K562 (cell line): ENCODE results near the gene SIX3. TPM values are rescaled to one million over a fixed set of nuclear protein-coding genes. Genes with fewer than 3 reads are reported as not detected.

Source experiments
- ATAC-seq: fragments of 200-7000 bp; cut with Tn5 transposase; 3 replicates; pipeline ENCODE4 v1.9.1; 2020; ENCODE audit warnings: moderate library complexity
- BruUV-seq: library from RNA; stranded (reverse); fragments of 400-500 nt; replicated peaks from 2 replicates; lab custom pipeline; 2021; lab: Mats Ljungman, UMichigan
- CTCF ChIA-PET: fragments of 300-600 bp; formaldehyde crosslinking; extraction: SDS; loops from one replicate; lab custom pipeline; 2021; ENCODE audit warnings: low intra/inter-chr PET ratio; lab: Yijun Ruan, JAX
- POLR2A ChIA-PET: fragments of 300-600, 350-650 bp; sonication (Branson Sonifier 250); formaldehyde crosslinking; extraction: SDS; loops from one replicate; lab custom pipeline; 2021; ENCODE audit warnings: antibody characterized with exemption, inconsistent platforms; lab: Yijun Ruan, JAX
- DNase-seq, 4 experiments: peaks; one replicate each; pipeline versions ENCODE4 v3.0.0 to v3.0.0-alpha.2; 2011 to 2018; ENCODE audit warnings: low spot score in 3 of 4, mixed read lengths in 3 of 4; ENCODE audit errors: extremely low read depth in 1 of 4
- FAIRE-seq: peaks from 2 replicates; lab custom pipeline; 2011; peaks lifted over from hg19 to GRCh38; lab: Jason Lieb, UNC
- H2AFZ ChIP-seq: 2 replicates; pipeline ENCODE4 v1.6.0; 2011; ENCODE audit warnings: low read depth, low read length, control low read depth, inconsistent platforms
- H3K27ac ChIP-seq: fragments of 200-600 bp; 3 replicates; pipeline ENCODE4 v1.8.0; 2011; ENCODE audit warnings: low read depth, mild to moderate bottlenecking, control low read depth, inconsistent platforms, low read length, moderate library complexity, mixed read lengths; ENCODE audit errors: extremely low read depth
- H3K27me3 ChIP-seq, 2 experiments: fragments of 300-600 bp in 1 of 2; 2 replicates in 1 of 2; 3 replicates in 1 of 2; pipeline versions ENCODE4 v1.6.0 to v1.8.0; 2011; ENCODE audit warnings: inconsistent platforms in 2 of 2, low read length in 2 of 2, mild to moderate bottlenecking in 1 of 2, mixed read lengths in 1 of 2, moderate library complexity in 1 of 2; ENCODE audit not compliant: control insufficient read depth in 2 of 2, insufficient read depth in 2 of 2
- H3K36me3 ChIP-seq: fragments of 300-600 bp; 3 replicates; pipeline ENCODE4 v1.8.0; 2011; ENCODE audit warnings: mild to moderate bottlenecking, low read length, inconsistent platforms; ENCODE audit not compliant: control insufficient read depth, insufficient read depth
- H3K4me1 ChIP-seq, 2 experiments: fragments of 200-600 bp in 1 of 2; replicated peaks in 1 of 2; 2 replicates in 1 of 2; 3 replicates in 1 of 2; pipeline versions ENCODE4 v1.5.1 to v1.8.0; 2011; ENCODE audit warnings: inconsistent platforms in 2 of 2, low read length in 2 of 2, mild to moderate bottlenecking in 1 of 2, mixed read lengths in 1 of 2, moderate library complexity in 1 of 2; ENCODE audit not compliant: control insufficient read depth in 2 of 2, insufficient read depth in 2 of 2
- H3K4me2 ChIP-seq: 2 replicates; pipeline ENCODE4 v1.6.1; 2011; ENCODE audit warnings: low read length, control low read depth, inconsistent platforms, mixed read lengths; ENCODE audit not compliant: insufficient read depth
- H3K4me3 ChIP-seq: fragments of 200-600 bp; sonication (generic), shearing (Covaris generic); 2 replicates; pipeline ENCODE4 v1.5.1; 2016; ENCODE audit warnings: control low read depth, inconsistent platforms
- H3K79me2 ChIP-seq: fragments of 200-600 bp; 3 replicates; pipeline ENCODE4 v1.8.0; 2011; ENCODE audit warnings: low read length, inconsistent platforms; ENCODE audit not compliant: control insufficient read depth, insufficient read depth
- H3K9ac ChIP-seq, 2 experiments: 2 replicates each; pipeline versions ENCODE4 v1.6.0 to v1.6.1; 2011; ENCODE audit warnings: low read depth in 2 of 2, low read length in 2 of 2, control low read depth in 1 of 2, inconsistent platforms in 1 of 2, mild to moderate bottlenecking in 1 of 2, mixed read lengths in 1 of 2; ENCODE audit not compliant: insufficient read depth in 1 of 2
- H3K9me1 ChIP-seq: one replicate; pipeline ENCODE4 v1.6.0; 2011; ENCODE audit warnings: inconsistent platforms, mild to moderate bottlenecking, low read length, moderate library complexity; ENCODE audit not compliant: control insufficient read depth, insufficient read depth
- H3K9me3 ChIP-seq: replicated peaks from 2 replicates; pipeline ENCODE4 v1.5.1; 2011; ENCODE audit warnings: low read depth, low read length, inconsistent platforms; ENCODE audit not compliant: control insufficient read depth, insufficient read depth
- H4K20me1 ChIP-seq: replicated peaks from 2 replicates; pipeline ENCODE4 v1.6.1; 2011; ENCODE audit warnings: low read length, inconsistent platforms, mixed read lengths; ENCODE audit not compliant: control insufficient read depth, insufficient read depth
- ELK3 ChIP-seq: fragments of 450-650 bp; formaldehyde crosslinking; IDR thresholded peaks from 2 replicates; pipeline ENCODE4 v1.4.0; 2020; ENCODE audit warnings: mild to moderate bottlenecking
- MAFF ChIP-seq: IDR thresholded peaks from 2 replicates; pipeline ENCODE4 v1.6.1; 2012; ENCODE audit warnings: low read length, improper control_type of control experiment
- NCOR1 ChIP-seq: fragments of 450-650 bp; IDR thresholded peaks from 2 replicates; pipeline ENCODE4 v1.6.1; 2016; ENCODE audit warnings: mild to moderate bottlenecking, moderate library complexity
- PREB ChIP-seq: sonication (generic); formaldehyde crosslinking; IDR thresholded peaks from 2 replicates; pipeline ENCODE4 v1.8.1; 2023; ENCODE audit warnings: mild to moderate bottlenecking, missing genetic modification reagents
- RBM25 ChIP-seq: fragments of 200-400 bp; formaldehyde crosslinking; IDR thresholded peaks from 2 replicates; pipeline ENCODE4 v1.6.1; 2018; ENCODE audit warnings: low read length, low read depth, moderate library complexity; ENCODE audit not compliant: severe bottlenecking
- SAFB ChIP-seq: fragments of 200-400 bp; formaldehyde crosslinking; IDR thresholded peaks from 2 replicates; pipeline ENCODE4 v1.6.1; 2017; ENCODE audit warnings: low read depth, low read length, borderline replicate concordance
- SMAD3 ChIP-seq: fragments of 450-650 bp; formaldehyde crosslinking; conservative IDR thresholded peaks from 2 replicates; pipeline ENCODE4 v1.4.0; 2020; ENCODE audit warnings: mild to moderate bottlenecking
- U2AF2 ChIP-seq: fragments of 200-400 bp; formaldehyde crosslinking; optimal IDR thresholded peaks from 2 replicates; pipeline ENCODE3; 2017; ENCODE audit warnings: low read depth, mild to moderate bottlenecking, low read length
- ZBTB12 ChIP-seq: fragments of 250-450 bp; sonication (Bioruptor Pico); IDR thresholded peaks from 2 replicates; pipeline ENCODE4 v1.4.0; 2020
- ZBTB40 ChIP-seq, 2 experiments: fragments of 450-650 bp in 1 of 2; sonication (generic) in 1 of 2; formaldehyde crosslinking in 1 of 2; IDR thresholded peaks; 2 replicates each; pipeline versions ENCODE4 v1.7.1 to v1.9.0; 2016 to 2022; ENCODE audit warnings: inconsistent platforms in 1 of 2, mild to moderate bottlenecking in 1 of 2, missing genetic modification reagents in 1 of 2
- WGBS: fragments of 100-300 bp; shearing (Covaris generic); methylation state at CpG from one replicate; pipeline ENCODE4 v1.1.6; 2016; ENCODE audit warnings: low coverage, mixed read lengths; ENCODE audit not compliant: insufficient coverage; ENCODE audit errors: missing lambda C conversion rate; 5-methylcytosine and 5-hydroxymethylcytosine counted together
- in situ Hi-C: fragments of 300-500 bp; cut with MboI; formaldehyde crosslinking; loops from 4 replicates; pipeline ENCODE4 v1.15.0; 2018; ENCODE audit warnings: inconsistent platforms, mixed read lengths
- intact Hi-C: fragments of 100-400 bp; cut with micrococcal nuclease; formaldehyde crosslinking; loops from 2 replicates; pipeline ENCODE4 v1.14.2; 2022
- polyA plus RNA-seq, 8 experiments: library from polyadenylated mRNA; depleted of rRNA in 4 of 8; stranded (reverse) in 5 of 8; unstranded in 3 of 8; fragments of >200 nt; fragmentation: Nextera tagmentation in 2 of 8; fragmentation: Illumina TruSeq in 1 of 8; extraction: Ambion mirVana in 2 of 8; extraction: Trizol in 1 of 8; gene quantifications; 2 replicates each; pipeline versions ENCODE4 v1.2.1 to v1.2.3, GENCODE V29; 2011 to 2014; ENCODE audit warnings: inconsistent platforms in 1 of 8, missing spikeins in 1 of 8
- total RNA-seq, 7 experiments: library from RNA; depleted of rRNA in 6 of 7; stranded (reverse); fragments of >200 nt in 6 of 7; fragmentation: Illumina TruSeq in 2 of 7; extraction: Trizol in 2 of 7; gene quantifications; 2 replicates each; pipeline versions ENCODE4 v1.2.1 to v1.2.3, GENCODE V29; 2011 to 2021; ENCODE audit warnings: low replicate concordance in 1 of 7

The SIX3 gene
- total and polyA plus RNA-seq, 9 of the 15 experiments (the other 6 are each of a cell fraction or from before 2014, with no cell fraction given), result not detected

- CTCF ChIA-PET, result no interaction called here
- in situ Hi-C loops, result no loop called here
- 21% methylated on average over 12 of the region's 12 CpGs for WGBS
- no peaks in the 10 kb centered on the region for H3K36me3 ChIP-seq
- H3K27me3 ChIP-seq, result peaks cover 57 to 77% of the 10 kb centered on the region in 2 experiments; a peak in 3 of 5 replicates
- peaks cover 0 to 10% of the 10 kb centered on the region in 2 experiments; a peak in 2 of 5 replicates for H3K4me1 ChIP-seq
- no peak overlapping the region for H3K9ac ChIP-seq
- BruUV-seq, result no TSS peak
- no peak overlapping the region for H3K4me3 ChIP-seq
- intact Hi-C loops, result no loop called here
- no peaks in the 10 kb centered on the region for H3K9me3 ChIP-seq
- FAIRE-seq (no peak), DNase-seq (no peak), ATAC-seq (no peak)
- no peak overlapping the region for H3K4me2 ChIP-seq
- no peaks in the 10 kb centered on the region for H4K20me1 ChIP-seq
- H3K79me2 ChIP-seq, result no peaks in the 10 kb centered on the region
- no peak overlapping the region for H3K27ac ChIP-seq
- POLR2A ChIA-PET, result interaction anchor here (0.7 kb wide), 1 partner anchor 918 kb away, joined by 3 read pairs; no protein-coding TSS in a partner anchor
- no peak overlapping the region for H2AFZ ChIP-seq
- H3K9me1 ChIP-seq, result no peaks in the 10 kb centered on the region
- no peak for TF ChIP-seq ELK3 (CRISPR knock-in tag)
- TF ChIP-seq ZBTB40 (IDR thresholded peaks at IDR 0.05), result no peak
- no peak for TF ChIP-seq ZBTB40 (CRISPR knock-in tag; IDR thresholded peaks at IDR 0.05)
- no peak for TF ChIP-seq ZBTB12 (CRISPR knock-in tag)
- TF ChIP-seq PREB (CRISPR knock-in tag), result no peak
- TF ChIP-seq SMAD3, result no peak
- no peak for TF ChIP-seq MAFF
- no peak for TF ChIP-seq NCOR1
- no peak for TF ChIP-seq U2AF2
- TF ChIP-seq RBM25, result no peak
- no peak for TF ChIP-seq SAFB
Measured at GRCh38 chr2:44932079-44932478, 9.4 kb upstream of the SIX3 start.
